GM23338 (cell line): ENCODE results near the gene TTC31. TPM values are rescaled to one million over a fixed set of nuclear protein-coding genes. Genes with fewer than 3 reads are reported as not detected.

Experiments used
- ATAC-seq: fragments of 200-7000 bp; cut with Tn5 transposase; 3 replicates; pipeline ENCODE4 v1.9.1; 2020
- DNase-seq: peaks from one replicate; pipeline ENCODE4 v3.0.0-alpha.2; 2015; ENCODE audit warnings: low spot score
- H2AFZ ChIP-seq: fragments of 200-600 bp; sonication (generic); 2 replicates; pipeline ENCODE4 v1.8.0; 2016; ENCODE audit warnings: antibody characterized with exemption, mild to moderate bottlenecking, moderate library complexity
- H3F3A ChIP-seq: fragments of 200-600 bp; sonication (generic); replicated peaks from 2 replicates; pipeline ENCODE4 v1.8.0; 2017; ENCODE audit warnings: antibody characterized with exemption, mixed run types, low read depth
- H3K27ac ChIP-seq: fragments of 200-600 bp; sonication (generic); 2 replicates; pipeline ENCODE4 v1.6.1; 2016; ENCODE audit warnings: low read depth
- H3K27me3 ChIP-seq: fragments of 200-600 bp; sonication (generic); 2 replicates; pipeline ENCODE4 v1.8.0; 2016; ENCODE audit warnings: mild to moderate bottlenecking, mixed run types, moderate library complexity; ENCODE audit not compliant: insufficient read depth
- H3K36me3 ChIP-seq: fragments of 200-600 bp; sonication (generic); 2 replicates; pipeline ENCODE4 v1.8.0; 2016; ENCODE audit warnings: mild to moderate bottlenecking; ENCODE audit not compliant: insufficient read depth
- H3K4me1 ChIP-seq: fragments of 200-600 bp; sonication (generic); 2 replicates; pipeline ENCODE4 v1.8.0; 2016; ENCODE audit warnings: mild to moderate bottlenecking, moderate library complexity; ENCODE audit not compliant: insufficient read depth
- H3K4me2 ChIP-seq: fragments of 200-600 bp; sonication (generic); 2 replicates; pipeline ENCODE4 v1.7.1; 2017; ENCODE audit warnings: mixed run types
- H3K4me3 ChIP-seq: fragments of 200-600 bp; sonication (generic); 2 replicates; pipeline ENCODE4 v1.6.1; 2016; ENCODE audit warnings: mixed run types
- H3K79me2 ChIP-seq: fragments of 200-600 bp; sonication (generic); replicated peaks from 2 replicates; pipeline ENCODE4 v1.8.0; 2017; ENCODE audit warnings: mild to moderate bottlenecking; ENCODE audit not compliant: insufficient read depth
- H3K9me2 ChIP-seq: fragments of 200-600 bp; sonication (generic); 2 replicates; pipeline ENCODE4 v1.8.0; 2017; ENCODE audit not compliant: insufficient read depth
- H4K20me1 ChIP-seq: fragments of 200-600 bp; sonication (generic); replicated peaks from 2 replicates; pipeline ENCODE4 v1.8.0; 2017; ENCODE audit warnings: mild to moderate bottlenecking; ENCODE audit not compliant: insufficient read depth
- H3K27ac Mint-ChIP-seq: 2 replicates; pipeline ENCODE4 v1.8.0; 2020; ENCODE audit warnings: inconsistent platforms, mild to moderate bottlenecking, moderate library complexity, mixed read lengths
- H3K27me3 Mint-ChIP-seq: 3 replicates; pipeline ENCODE4 v1.8.0; 2022; ENCODE audit warnings: low read depth, mild to moderate bottlenecking, moderate library complexity, mixed read lengths, inconsistent platforms; ENCODE audit not compliant: insufficient read depth, poor library complexity
- H3K36me3 Mint-ChIP-seq: 3 replicates; pipeline ENCODE4 v1.8.0; 2021; ENCODE audit warnings: low read depth, mild to moderate bottlenecking, inconsistent platforms, moderate library complexity, mixed read lengths
- H3K4me1 Mint-ChIP-seq: 3 replicates; pipeline ENCODE4 v1.8.0; 2020; ENCODE audit warnings: mild to moderate bottlenecking, inconsistent platforms, mixed read lengths
- H3K4me3 Mint-ChIP-seq: 3 replicates; pipeline ENCODE4 v1.8.0; 2021; ENCODE audit warnings: moderate library complexity, mild to moderate bottlenecking, inconsistent platforms, mixed read lengths
- H3K9me3 Mint-ChIP-seq: 3 replicates; pipeline ENCODE4 v1.8.0; 2020; ENCODE audit warnings: moderate library complexity, mild to moderate bottlenecking, inconsistent platforms, mixed read lengths
- EZH2 ChIP-seq: fragments of 200-600 bp; sonication (generic); IDR thresholded peaks from one replicate; pipeline ENCODE4 v1.8.0; 2017; ENCODE audit warnings: antibody characterized with exemption, mild to moderate bottlenecking, low read depth; ENCODE audit not compliant: unreplicated experiment
- JUNB ChIP-seq: IDR thresholded peaks from one replicate; pipeline ENCODE4 v1.6.1; 2016; ENCODE audit warnings: antibody characterized with exemption; ENCODE audit not compliant: unreplicated experiment
- NANOG ChIP-seq: IDR thresholded peaks from 2 replicates; pipeline ENCODE4 v1.6.1; 2016; ENCODE audit warnings: antibody characterized with exemption, borderline replicate concordance
- POLR2AphosphoS5 ChIP-seq: IDR thresholded peaks from 2 replicates; pipeline ENCODE4 v1.6.1; 2016; ENCODE audit warnings: antibody characterized with exemption, low read depth
- REST ChIP-seq: IDR thresholded peaks from one replicate; pipeline ENCODE4 v1.6.1; 2018; ENCODE audit warnings: antibody characterized with exemption; ENCODE audit not compliant: unreplicated experiment
- STAT1 ChIP-seq: IDR thresholded peaks from one replicate; pipeline ENCODE4 v1.6.1; 2016; ENCODE audit warnings: antibody characterized with exemption; ENCODE audit not compliant: unreplicated experiment
- ZNF114 ChIP-seq: fragments of 250-450 bp; sonication (Bioruptor Pico); IDR thresholded peaks from 2 replicates; pipeline ENCODE4 v1.5.0; 2020; ENCODE audit warnings: mild to moderate bottlenecking, moderate library complexity
- ZNF331 ChIP-seq: fragments of 250-450 bp; sonication (Bioruptor Pico); IDR thresholded peaks from 2 replicates; pipeline ENCODE4 v1.5.0; 2020; ENCODE audit warnings: low read depth, mild to moderate bottlenecking, moderate library complexity
- ZNF462 ChIP-seq: fragments of 250-450 bp; sonication (Bioruptor Pico); IDR thresholded peaks from 2 replicates; pipeline ENCODE4 v1.5.0; 2020; ENCODE audit warnings: mild to moderate bottlenecking, moderate library complexity
- polyA plus RNA-seq: library from polyadenylated mRNA; unstranded; fragments of >200 nt; fragmentation: Nextera tagmentation; extraction: Ambion mirVana; gene quantifications from 2 replicates; pipeline ENCODE4 v1.2.1, GENCODE V29; 2016
- total RNA-seq: library from RNA; depleted of rRNA; stranded (reverse); fragments of >200 nt; shearing (Covaris generic); gene quantifications from 2 replicates; pipeline ENCODE4 v1.2.3, GENCODE V29; 2014
- TF ChIP-seq, protein P1 (sequence below): IDR thresholded peaks from 2 replicates; pipeline ENCODE4 v1.6.1; 2016; ENCODE audit warnings: antibody characterized with exemption

The TTC31 gene
- total and polyA plus RNA-seq, 2 experiments from 2014 or later = 15.8 to 29.2 TPM

DNA sequence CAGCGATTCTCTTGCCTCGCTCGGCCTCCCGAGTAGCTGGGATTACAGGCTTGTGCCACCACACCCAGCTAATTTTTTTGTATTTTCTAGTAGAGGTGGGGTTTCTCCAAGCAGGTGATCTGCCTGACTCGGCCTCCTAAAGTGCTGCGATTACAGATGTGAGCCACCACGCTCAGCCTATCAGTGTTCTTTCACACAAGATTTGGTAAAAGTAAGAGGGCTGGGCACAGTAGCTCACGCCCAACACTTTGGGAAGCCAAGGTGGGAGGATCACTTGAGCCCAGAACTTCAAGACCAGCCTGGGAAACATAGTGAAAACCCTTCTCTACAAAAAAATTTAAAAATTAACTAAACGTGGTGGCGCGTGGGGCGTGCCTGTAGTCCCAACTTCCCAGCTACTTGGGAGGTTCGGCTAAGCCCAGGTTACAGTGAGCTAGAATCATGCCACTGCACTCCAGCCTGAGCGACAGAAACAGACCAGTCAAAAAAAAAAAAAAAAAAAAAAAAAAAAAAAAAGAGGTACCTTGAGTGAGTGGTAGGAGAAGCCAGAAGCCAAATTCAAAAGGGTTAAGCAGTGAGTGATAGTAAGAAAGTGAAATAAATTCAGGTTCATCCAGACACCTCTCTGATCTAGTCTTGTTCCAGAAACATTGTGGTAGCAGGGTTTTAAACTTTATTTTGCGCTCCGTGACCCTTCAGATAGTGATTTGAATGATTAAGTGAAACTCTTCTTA lies 11.4 kb upstream of the TTC31 start (continued):
- TF ChIP-seq NANOG (no peak), REST (no peak), ZNF114 (CRISPR knock-in tag) (no peak), STAT1 (no peak), EZH2 (no peak), ZNF331 (CRISPR knock-in tag) (no peak)
- TF ChIP-seq, protein P1, sequence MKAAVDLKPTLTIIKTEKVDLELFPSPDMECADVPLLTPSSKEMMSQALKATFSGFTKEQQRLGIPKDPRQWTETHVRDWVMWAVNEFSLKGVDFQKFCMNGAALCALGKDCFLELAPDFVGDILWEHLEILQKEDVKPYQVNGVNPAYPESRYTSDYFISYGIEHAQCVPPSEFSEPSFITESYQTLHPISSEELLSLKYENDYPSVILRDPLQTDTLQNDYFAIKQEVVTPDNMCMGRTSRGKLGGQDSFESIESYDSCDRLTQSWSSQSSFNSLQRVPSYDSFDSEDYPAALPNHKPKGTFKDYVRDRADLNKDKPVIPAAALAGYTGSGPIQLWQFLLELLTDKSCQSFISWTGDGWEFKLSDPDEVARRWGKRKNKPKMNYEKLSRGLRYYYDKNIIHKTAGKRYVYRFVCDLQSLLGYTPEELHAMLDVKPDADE = no peak

GRCh38 chr2:74472086-74472944 lies 10.6 kb upstream of the TTC31 start, which contains the start of gene MRPL53:
Gene MRPL53 (minus strand): TSS chr2:74472680. CDS start chr2:74472660, 20 bp downstream.
- peaks cover 2% of the 10 kb centered on the region; the same call in 1 of the 3 replicates for H3K4me1 Mint-ChIP-seq
- Histone ChIP-seq H4K20me1 (no peaks in the 10 kb centered on the region), H3K36me3 (no peaks in the 10 kb centered on the region), H3K9me2 (no peaks in the 10 kb centered on the region), H3K27ac (peak within 1 kb of the TSS; percentile 96), H2AFZ (peak within 1 kb of the TSS; percentile 72), H3K4me2 (peak within 1 kb of the TSS; percentile 92), H3K4me1 (peaks cover 7% of the 10 kb centered on the region; the same call in 1 of the 2 replicates), H3K4me3 (peak within 1 kb of the TSS; percentile 80), H3F3A (peaks cover 13% of the 10 kb centered on the region), H3K27me3 (no peaks in the 10 kb centered on the region), H3K79me2 (no peaks in the 10 kb centered on the region)
- peaks cover 15% of the 10 kb centered on the region for H3K27me3 Mint-ChIP-seq
- ATAC-seq (peak; percentile 93), DNase-seq (peak; percentile 98)
- peak within 1 kb of the TSS; percentile 98 for H3K27ac Mint-ChIP-seq
- no peaks in the 10 kb centered on the region; the same call in 2 of the 3 replicates for H3K9me3 Mint-ChIP-seq
- peaks cover 19% of the 10 kb centered on the region for H3K36me3 Mint-ChIP-seq
- H3K4me3 Mint-ChIP-seq = peak within 1 kb of the TSS; percentile 98
- TF ChIP-seq STAT1 (no peak), POLR2AphosphoS5 (peak; percentile 99), EZH2 (no peak), ZNF462 (CRISPR knock-in tag) (no peak), JUNB (no peak)
- TF ChIP-seq, protein P1 = peak; percentile 95
